ENCODE results near the gene EPX.

Gene EPX

GRCh38 chr17:58219007-58219788 is 26.7 kb downstream of the EPX start, which contains the start of gene MKS1:
Gene MKS1, minus strand, starts transcription at chr17:58219255. Its CDS starts 25 bp downstream, at chr17:58219230.
- TF ChIP-seq, protein P1, sequence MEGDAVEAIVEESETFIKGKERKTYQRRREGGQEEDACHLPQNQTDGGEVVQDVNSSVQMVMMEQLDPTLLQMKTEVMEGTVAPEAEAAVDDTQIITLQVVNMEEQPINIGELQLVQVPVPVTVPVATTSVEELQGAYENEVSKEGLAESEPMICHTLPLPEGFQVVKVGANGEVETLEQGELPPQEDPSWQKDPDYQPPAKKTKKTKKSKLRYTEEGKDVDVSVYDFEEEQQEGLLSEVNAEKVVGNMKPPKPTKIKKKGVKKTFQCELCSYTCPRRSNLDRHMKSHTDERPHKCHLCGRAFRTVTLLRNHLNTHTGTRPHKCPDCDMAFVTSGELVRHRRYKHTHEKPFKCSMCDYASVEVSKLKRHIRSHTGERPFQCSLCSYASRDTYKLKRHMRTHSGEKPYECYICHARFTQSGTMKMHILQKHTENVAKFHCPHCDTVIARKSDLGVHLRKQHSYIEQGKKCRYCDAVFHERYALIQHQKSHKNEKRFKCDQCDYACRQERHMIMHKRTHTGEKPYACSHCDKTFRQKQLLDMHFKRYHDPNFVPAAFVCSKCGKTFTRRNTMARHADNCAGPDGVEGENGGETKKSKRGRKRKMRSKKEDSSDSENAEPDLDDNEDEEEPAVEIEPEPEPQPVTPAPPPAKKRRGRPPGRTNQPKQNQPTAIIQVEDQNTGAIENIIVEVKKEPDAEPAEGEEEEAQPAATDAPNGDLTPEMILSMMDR (conservative IDR thresholded peaks at IDR 0.05; ENCODE audit: control insufficient read depth, insufficient read depth, low read depth, low read length), result peak; percentile 34
- DNase-seq (ENCODE audit: low read depth), result peak; percentile 87
- H3K4me3 ChIP-seq (ENCODE audit: control insufficient read depth, low read depth, low read length), result peak within 1 kb of the TSS; percentile 93

GRCh38 chr17:58219789-58220183 is 27.3 kb downstream of the EPX start:
- peak; percentile 13 for DNase-seq (ENCODE audit: low read depth)
- peak overlapping the region; percentile 93 for H3K4me3 ChIP-seq (ENCODE audit: control insufficient read depth, low read depth, low read length)
- TF ChIP-seq, protein P1 (conservative IDR thresholded peaks at IDR 0.05; ENCODE audit: control insufficient read depth, insufficient read depth, low read depth, low read length), result no peak

DNA sequence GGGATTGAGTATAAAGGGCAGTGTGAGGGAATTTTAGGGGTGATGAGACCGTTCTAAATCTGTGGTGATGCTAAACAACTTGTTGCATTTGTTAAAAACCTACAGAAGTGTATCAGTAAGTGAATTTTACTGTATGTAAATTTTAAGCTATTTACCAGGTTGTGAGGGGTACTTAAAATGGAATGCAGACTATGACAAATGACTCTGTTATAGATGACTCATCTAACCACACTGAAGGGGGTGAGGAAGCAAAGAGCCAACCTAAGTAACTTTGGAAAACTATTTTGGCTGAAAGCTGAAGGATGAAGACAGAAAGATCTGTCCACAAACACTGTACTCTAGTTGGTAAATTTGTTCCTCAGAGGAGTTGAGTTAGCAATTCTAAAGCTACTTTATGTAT is 31.8 kb downstream of the EPX start:
- TF ChIP-seq, protein P1 (conservative IDR thresholded peaks at IDR 0.05; ENCODE audit: control insufficient read depth, insufficient read depth, low read depth, low read length), result no peak
- H3K4me3 ChIP-seq (ENCODE audit: control insufficient read depth, low read depth, low read length), result no peak overlapping the region
- DNase-seq (ENCODE audit: low read depth), result peak; percentile 60

- H3K4me3 ChIP-seq (ENCODE audit: control insufficient read depth, low read depth, low read length), result no peak overlapping the region
- DNase-seq (ENCODE audit: low read depth), result no peak
- TF ChIP-seq, protein P1 (conservative IDR thresholded peaks at IDR 0.05; ENCODE audit: control insufficient read depth, insufficient read depth, low read depth, low read length), result no peak
Measured at GRCh38 chr17:58227733-58228132, 35.2 kb downstream of the EPX start.

DNA sequence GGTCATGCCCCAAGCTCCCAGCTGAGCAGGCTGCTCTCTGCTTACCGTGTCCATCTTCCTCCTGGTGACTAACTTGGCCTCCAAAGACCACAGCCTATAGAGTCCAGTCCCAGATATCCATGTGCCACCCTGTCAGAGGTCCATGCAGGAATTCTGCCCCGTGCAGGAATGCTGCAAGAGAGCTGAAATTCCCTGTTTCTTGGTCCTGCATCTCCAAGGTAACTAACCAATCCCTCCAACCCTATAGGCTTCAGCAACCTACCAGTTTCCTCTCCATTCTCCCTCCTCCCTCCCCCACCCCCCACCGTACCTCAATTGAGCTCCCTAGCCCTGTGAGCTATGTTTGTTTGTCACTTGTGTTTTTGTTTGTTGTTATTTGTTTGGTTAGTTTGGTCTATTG is 36.2 kb downstream of the EPX start:
- TF ChIP-seq, protein P1 (conservative IDR thresholded peaks at IDR 0.05; ENCODE audit: control insufficient read depth, insufficient read depth, low read depth, low read length), result no peak
- H3K4me3 ChIP-seq (ENCODE audit: control insufficient read depth, low read depth, low read length), result no peak overlapping the region
- no peak for DNase-seq (ENCODE audit: low read depth)

DNA sequence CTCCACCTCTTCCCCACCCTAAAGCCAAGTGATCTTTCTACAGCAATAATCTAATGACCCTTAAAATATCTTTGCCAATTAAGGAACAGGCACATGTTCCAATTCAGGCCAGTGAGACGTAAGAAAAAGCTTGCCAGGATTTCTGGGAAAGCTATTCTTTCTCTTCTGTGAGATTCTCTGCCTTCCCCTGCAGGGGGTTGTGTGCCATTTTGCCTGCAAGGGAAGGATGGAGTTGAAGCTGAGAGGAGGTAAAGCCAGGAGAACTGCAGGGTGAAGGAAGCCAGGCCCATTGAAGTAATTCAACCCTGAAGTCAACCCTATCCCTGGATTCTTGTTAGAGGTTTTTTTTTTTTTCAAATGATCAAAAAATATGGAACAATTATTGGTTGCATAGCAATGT is 36.9 kb downstream of the EPX start:
- no peak for DNase-seq (ENCODE audit: low read depth)
- TF ChIP-seq, protein P1 (conservative IDR thresholded peaks at IDR 0.05; ENCODE audit: control insufficient read depth, insufficient read depth, low read depth, low read length), result no peak
- no peak overlapping the region for H3K4me3 ChIP-seq (ENCODE audit: control insufficient read depth, low read depth, low read length)

Measured in fibroblast of mammary gland (primary cell).